GM21390 (cell line): Measurements from ENCODE around the gene KLC1.

Experiments used
- ATAC-seq: cut with Tn5 transposase; IDR thresholded peaks from one replicate; pipeline ENCODE4 v1.9.1; 2021; ENCODE audit not compliant: unreplicated experiment

KLC1 gene

DNA sequence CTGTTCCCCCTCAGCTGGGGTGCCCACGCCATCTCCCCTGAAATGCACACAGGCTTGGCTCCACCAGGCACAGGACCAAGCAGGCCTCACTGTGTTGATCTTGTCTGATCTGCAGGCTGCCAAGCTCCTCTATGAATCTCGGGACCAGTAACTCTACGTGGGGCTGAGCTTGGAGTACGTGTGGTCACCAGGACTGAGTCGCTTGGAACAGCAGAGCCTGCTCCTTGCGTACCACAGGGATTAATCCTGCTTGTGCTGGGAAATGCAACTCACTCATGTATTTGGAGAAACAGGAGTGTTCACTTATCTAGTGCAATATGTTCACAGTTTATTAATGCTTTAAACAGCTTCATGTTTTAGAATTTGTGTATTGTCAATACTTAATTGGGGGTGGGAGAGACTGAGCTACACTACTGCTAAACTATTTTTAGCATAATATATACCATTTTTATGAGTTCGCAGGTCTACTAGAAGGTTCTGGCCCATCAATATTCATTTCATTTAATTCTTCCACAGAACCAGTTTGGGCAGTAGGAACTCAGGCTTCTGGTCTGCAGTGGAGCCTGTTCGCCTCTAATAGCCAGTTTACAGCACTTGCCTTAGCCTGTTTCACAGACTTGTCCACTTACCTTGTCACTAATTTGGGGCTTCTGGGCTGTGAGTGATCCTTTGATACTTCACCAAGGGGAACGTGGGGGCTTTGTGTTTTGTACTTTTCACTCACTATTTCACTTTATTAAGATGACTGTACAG is 104.0 kb downstream of the KLC1 start:
- no peak for ATAC-seq

DNA sequence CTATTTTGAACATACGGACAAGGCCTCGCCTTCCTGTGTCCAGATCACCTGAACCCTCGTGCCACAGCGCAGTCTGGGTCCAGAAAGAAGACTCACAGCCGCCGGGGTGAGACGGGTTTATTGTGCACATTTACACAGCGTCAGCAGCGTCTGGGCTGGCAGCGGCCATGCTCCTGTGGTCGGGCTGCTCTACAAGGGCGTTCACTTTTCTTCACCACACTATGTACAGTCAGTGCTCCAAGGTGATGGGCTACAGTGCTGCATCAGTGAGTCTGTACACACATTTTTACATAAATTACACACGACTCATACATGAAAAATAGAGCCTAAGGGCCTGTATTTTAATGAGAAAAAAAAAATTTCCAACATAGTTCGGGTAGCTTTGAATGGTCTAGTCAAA is 104.6 kb downstream of the KLC1 start:
- no peak for ATAC-seq

- ATAC-seq, result no peak
Observed at GRCh38 chr14:103734081-103734888, 105.3 kb downstream of the KLC1 start.

GRCh38 chr14:103735022-103735421 is 106.0 kb downstream of the KLC1 start:
- no peak for ATAC-seq

DNA sequence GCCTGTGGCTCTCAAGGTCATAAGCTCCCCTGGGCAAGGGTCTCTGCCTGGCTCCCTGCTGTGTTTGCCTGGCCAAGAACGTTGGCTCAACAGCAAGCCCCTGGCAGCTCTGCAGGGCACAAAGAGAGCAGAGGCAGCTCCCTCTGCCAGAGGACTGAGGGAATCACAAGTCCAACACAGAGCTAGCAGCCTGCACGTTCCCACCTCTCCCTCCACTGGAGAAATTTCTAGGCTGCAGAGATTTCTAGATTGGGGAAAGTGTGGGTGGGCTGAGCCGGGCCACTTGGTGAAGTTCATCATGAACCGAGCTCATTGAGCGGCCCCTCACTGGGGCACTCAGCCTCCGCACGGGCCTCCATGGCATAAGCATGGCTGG is 106.4 kb downstream of the KLC1 start:
- no peak for ATAC-seq

- ATAC-seq, result no peak
Observed at GRCh38 chr14:103735815-103736545, 107.0 kb downstream of the KLC1 start.

DNA sequence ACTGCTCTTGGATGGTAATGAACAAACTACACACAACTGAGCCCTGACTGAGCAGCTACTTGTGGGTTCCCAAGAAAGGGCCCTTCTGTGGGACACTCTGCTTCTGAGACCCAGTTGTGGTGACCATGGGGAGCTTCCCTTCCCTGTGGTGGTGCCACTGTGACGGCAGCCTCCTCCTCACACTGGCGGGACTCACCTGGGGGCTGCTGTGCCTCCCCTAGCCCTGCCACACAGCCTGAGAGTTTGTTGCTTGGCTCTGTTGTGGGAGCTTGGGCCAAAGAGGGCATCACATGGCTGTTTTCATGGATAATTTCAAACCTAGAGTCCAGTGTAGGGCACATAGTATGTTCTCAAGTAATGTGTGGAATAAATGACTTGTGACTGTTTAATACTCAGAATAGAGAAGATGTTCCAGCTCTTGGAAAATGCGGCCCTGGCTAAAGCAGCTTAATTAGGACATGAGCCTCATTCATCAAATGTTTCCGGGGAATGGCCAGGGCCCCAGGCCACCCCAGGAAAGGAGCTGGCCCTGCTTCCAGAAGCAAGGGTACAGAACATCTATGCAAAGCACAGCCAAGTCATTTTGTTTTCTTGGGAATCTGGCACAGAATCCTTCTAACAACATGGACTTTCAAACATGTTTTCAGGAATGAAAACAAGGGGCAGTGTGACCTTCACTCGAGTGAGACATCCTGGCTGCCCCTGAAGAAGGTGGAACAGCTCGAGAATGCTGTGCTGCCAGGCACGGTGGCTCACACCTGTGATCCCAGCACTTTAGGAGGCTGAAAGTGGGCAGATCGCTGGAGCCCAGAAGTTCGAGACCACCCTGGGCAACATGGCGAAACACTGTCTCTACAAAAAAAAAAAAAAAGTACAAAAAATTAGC is 107.8 kb downstream of the KLC1 start:
- no peak for ATAC-seq

DNA sequence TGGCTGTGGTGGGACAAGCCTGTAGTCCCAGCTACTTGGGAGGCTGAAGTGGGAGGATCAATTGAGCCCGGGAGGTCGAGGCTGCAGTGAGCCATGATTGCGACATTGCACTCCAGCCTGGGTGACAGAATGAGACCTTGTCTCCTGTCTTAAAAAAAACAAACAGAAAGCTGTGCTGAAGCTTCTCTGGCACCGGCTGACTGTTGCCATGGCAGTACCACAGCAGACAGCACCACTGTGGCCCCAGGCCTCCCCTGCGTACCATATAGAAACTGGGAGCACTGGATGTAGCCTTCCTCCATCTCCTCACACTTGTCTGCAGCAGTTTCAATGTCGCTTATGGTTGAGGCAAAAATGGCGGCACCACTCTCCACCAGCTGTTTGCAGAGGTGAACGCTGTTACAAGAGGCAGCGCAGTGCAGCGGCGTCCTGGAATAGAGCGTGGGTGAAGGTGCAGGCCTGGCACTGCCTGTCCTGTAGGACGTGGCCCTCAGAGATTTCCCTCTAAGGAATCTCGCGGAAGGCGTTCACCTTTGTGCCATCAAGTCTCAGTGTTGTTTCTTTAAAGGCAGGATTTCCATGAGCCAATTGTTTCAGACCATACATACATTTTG is 108.5 kb downstream of the KLC1 start:
- no peak for ATAC-seq

DNA sequence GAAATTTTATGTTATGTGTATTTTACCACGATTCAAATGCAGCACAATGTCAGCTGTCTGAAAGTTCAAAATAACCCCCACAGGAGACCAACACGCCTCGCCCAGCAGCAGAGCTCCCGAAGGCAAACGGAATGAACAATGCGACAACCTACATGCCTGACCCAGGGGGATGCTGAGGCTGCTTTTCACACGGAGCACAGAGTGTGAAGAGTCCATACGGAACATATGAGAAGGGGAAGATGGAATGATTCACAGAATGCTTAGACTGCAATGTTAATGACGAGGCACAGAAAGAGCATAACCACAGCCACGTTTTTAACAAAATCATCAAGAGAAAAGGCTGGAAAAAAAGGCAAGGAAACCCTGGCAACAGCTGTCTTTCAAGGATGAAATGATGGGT is 109.2 kb downstream of the KLC1 start:
- ATAC-seq, result no peak

DNA sequence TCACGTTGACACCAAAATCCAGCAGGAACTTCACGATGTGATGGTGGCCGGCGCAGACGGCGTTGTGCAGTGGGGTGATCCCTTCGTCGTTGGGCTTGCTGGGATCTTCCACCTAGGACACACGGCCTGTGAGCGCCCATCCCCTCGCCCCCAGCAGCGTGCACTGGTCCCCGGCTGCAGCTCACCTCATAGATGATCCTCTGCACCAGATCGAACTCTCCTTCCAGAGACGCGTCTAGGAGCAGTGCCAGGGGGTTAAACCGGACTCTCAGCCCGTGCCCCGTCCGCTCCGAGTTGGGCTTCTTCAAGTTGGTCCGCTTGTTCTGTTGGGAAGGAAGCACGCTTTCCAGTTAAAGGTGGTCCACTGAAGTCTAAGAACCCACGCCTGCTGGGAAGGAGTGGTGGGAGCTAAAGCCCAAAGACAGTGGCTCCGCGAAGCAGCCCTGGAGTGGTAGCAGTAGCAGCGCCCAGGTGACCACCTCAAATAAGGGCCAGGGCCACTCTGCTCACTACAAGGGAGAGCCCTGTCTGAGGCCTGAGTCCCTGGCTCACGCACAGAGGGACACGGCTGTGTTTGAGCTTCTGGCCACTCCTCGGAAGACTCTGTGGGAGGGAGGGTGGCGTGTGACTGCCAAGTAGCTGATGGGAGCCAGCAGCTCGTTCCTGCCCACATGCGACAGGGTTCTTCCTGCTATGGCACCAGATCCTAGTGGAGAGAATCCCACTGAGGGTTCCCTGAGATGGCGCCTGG is 109.9 kb downstream of the KLC1 start:
- no peak for ATAC-seq

DNA sequence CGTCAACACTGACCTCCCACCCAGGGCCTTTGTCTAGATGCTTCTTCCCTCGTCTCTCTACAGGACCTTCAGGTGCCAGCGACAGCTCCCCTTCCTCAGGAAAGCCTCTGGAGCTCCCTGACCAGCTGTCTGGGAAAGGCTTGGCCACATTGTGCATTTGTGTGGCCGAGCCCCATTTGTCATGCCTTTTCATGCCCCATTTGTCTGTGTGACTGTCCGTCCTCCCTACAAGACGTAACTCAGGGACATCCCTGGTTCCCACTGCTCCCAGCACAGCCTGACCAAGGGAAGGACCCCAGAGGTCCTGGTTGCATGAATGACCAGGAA is 110.4 kb downstream of the KLC1 start:
- no peak for ATAC-seq

GRCh38 chr14:103739793-103740501 is 110.9 kb downstream of the KLC1 start:
- ATAC-seq, result no peak

DNA sequence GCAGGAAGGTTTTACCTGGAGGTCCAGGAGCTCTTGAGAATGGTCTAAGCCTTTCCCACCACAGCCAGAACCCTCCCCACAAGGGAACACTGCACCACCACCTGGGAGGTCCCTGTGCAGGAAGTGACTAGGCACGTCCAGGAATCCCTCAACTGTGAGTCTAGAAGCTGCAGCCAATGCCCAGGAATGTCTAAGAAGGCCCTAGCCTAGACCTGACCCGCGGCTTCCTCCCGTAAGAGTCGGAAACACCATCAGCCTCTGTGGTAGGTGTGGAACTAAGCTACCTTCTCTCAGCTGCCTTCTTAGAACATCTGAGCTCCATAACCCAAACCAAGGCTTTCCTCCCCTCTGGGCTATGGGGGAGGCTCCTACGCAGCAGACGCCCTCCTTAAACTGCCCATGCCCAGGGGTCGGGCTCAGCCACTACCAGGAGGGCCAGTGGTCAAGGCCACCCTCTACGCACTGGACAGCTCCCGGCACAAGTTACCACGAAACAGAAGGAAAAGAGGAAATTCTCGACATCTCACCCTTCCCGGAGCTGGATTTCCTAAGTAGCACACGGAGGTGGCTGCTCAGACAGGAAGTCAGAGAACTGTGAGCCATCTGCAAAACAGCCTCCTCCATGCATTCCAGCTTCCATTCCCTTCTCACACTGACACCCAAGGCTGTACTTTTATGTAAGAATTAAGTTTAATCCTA is 112.1 kb downstream of the KLC1 start:
- ATAC-seq, result no peak

DNA sequence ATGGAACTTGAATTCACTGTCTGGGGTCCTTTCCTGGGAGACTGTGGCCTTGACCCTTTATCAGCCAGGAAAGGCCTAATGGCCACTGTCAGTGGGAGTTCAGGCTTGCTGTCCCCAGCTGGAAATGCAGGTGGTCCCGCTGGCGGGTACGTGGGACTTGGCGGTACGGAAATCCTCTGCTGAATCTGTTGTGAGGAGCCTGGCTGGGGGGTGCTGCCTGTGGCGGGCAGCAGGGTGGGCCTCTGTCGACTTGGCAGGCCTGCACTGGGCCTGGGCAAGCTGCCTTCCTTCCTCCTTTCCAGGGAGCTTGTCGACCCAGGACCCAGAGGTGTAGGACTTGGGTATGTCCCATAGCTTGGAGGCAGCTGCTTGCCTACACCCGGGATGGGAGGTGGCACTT is 112.9 kb downstream of the KLC1 start:
- ATAC-seq, result no peak

DNA sequence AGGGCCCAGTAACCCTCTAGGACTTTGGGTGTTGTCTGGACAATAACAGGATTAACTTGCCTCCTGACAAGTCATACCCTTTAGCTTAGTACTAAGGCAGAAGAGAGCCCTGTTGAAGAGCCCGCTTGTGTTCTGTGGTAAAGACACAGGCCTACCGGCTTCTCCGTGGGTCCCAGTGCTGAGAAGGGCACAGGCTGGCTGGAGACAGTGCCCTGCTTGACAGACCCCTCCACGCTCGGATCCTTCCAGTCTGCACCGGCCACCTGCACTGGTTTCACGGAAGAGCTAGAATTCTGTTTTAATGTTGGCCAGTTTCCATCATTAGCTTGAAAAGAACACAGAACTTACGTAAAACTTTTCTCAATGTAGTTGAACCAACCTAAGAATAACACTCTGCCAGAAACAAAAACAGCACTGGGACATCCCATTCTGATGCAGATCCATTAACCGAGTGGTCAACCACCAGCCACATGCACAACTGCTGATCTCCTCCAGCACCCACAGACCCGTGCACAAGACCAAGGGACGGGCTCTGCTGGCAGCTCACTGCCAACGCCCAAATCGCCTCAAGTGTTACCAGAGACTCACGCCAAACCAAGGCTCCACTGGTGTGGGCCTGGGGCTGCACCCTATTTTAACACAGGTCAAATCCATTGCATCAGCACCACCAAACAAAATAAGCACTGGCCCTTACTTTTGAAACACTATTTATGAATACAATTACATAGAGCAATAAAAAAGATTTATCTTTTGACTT is 113.7 kb downstream of the KLC1 start:
- no peak for ATAC-seq

DNA sequence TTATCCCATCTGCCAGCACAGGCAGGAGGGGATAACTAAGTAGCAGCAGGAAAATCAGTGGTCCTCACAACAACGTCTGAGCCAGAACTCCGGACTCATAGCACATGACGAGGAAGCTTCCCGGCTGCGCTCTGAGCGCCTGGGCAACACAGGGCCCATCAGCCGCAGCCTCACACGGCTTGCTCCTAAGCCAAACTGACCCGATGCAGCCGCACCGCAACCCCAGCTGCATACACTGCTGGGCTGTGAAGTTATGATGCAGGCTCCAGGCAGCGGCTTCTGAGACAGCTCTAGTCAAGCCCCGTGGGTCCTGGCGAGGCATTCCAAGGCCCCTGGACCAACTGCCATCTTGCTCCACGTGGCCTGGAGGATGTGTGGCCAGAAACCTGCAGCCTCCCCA is 114.7 kb downstream of the KLC1 start:
- ATAC-seq, result no peak

DNA sequence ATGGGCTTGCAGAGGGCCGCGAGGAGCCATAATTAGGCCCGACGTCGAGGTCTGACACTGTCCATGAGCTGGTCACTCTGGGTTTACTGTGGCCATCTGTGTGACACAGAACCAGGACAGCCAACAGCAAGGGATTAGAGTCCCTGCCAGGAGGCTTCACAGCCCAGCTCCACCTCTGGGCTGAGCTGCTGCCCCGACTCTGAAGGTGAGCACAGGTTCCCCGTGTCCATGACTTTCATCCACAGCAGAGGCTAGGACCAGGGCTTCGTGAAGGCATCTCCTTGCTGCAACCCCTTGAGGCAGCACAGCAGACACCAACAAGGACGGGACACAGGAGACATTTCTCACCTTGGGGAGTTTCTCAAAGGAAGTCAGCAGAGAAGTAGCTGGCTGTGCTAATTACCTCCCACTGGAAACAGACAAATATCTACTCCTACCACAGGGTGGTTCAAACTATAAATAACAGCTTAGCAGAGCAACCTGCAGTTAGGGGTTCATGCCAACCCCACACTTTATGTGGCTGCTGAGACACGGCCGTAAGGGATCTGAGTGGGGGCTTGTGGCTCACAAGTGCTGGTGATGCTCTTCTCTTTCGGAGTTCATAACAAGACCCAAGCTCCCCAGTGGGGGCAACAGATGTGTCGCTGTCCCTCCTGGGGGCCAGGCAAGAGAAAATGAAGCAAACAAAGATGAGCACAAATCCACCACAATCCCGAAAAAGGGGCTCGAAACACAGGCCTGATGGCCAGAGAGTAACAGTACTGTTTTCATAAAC is 115.8 kb downstream of the KLC1 start:
- no peak for ATAC-seq
